GM12874 (cell line): ENCODE data around the gene RTN3.

Experiments
- TF ChIP-seq, protein P1 (sequence below): IDR thresholded peaks from 2 replicates; pipeline ENCODE4 v1.5.1; 2011; ENCODE audit warnings: low read depth, mild to moderate bottlenecking, control low read depth, low read length, moderate library complexity; ENCODE audit not compliant: insufficient read depth

Gene RTN3, protein sequence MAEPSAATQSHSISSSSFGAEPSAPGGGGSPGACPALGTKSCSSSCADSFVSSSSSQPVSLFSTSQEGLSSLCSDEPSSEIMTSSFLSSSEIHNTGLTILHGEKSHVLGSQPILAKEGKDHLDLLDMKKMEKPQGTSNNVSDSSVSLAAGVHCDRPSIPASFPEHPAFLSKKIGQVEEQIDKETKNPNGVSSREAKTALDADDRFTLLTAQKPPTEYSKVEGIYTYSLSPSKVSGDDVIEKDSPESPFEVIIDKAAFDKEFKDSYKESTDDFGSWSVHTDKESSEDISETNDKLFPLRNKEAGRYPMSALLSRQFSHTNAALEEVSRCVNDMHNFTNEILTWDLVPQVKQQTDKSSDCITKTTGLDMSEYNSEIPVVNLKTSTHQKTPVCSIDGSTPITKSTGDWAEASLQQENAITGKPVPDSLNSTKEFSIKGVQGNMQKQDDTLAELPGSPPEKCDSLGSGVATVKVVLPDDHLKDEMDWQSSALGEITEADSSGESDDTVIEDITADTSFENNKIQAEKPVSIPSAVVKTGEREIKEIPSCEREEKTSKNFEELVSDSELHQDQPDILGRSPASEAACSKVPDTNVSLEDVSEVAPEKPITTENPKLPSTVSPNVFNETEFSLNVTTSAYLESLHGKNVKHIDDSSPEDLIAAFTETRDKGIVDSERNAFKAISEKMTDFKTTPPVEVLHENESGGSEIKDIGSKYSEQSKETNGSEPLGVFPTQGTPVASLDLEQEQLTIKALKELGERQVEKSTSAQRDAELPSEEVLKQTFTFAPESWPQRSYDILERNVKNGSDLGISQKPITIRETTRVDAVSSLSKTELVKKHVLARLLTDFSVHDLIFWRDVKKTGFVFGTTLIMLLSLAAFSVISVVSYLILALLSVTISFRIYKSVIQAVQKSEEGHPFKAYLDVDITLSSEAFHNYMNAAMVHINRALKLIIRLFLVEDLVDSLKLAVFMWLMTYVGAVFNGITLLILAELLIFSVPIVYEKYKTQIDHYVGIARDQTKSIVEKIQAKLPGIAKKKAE

DNA sequence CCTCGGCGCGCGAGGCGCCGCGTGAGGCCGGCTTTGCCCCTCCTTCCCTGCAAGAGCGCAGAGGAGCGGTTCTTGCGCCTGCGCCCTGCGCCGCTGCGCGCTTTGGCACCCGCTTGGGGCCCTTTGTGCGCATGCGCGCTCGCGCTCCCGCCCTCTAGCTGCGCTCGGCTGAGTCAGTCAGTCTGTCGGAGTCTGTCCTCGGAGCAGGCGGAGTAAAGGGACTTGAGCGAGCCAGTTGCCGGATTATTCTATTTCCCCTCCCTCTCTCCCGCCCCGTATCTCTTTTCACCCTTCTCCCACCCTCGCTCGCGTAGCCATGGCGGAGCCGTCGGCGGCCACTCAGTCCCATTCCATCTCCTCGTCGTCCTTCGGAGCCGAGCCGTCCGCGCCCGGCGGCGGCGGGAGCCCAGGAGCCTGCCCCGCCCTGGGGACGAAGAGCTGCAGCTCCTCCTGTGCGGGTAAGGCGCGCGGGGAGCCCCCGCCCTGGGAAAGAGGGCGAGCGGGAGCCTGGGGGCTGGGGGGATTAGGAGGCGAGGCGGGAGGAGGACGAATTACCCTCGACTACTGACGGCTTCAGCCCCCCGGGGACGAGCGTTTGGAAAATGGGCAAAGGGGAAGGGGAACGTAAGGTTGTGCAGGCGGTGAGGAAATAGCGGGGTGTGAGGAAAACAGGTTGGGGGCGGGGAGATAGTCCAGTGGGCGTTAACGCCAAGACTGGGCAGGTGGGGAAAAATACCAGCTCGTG lies at the start of gene RTN3:
Gene RTN3, plus strand, starts transcription at position 180 of the 745 bp plus-strand sequence. Its CDS starts 137 bp downstream, at position 317.
- TF ChIP-seq, protein P1, sequence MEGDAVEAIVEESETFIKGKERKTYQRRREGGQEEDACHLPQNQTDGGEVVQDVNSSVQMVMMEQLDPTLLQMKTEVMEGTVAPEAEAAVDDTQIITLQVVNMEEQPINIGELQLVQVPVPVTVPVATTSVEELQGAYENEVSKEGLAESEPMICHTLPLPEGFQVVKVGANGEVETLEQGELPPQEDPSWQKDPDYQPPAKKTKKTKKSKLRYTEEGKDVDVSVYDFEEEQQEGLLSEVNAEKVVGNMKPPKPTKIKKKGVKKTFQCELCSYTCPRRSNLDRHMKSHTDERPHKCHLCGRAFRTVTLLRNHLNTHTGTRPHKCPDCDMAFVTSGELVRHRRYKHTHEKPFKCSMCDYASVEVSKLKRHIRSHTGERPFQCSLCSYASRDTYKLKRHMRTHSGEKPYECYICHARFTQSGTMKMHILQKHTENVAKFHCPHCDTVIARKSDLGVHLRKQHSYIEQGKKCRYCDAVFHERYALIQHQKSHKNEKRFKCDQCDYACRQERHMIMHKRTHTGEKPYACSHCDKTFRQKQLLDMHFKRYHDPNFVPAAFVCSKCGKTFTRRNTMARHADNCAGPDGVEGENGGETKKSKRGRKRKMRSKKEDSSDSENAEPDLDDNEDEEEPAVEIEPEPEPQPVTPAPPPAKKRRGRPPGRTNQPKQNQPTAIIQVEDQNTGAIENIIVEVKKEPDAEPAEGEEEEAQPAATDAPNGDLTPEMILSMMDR: no peak; the same call in 1 of the 2 replicates

DNA sequence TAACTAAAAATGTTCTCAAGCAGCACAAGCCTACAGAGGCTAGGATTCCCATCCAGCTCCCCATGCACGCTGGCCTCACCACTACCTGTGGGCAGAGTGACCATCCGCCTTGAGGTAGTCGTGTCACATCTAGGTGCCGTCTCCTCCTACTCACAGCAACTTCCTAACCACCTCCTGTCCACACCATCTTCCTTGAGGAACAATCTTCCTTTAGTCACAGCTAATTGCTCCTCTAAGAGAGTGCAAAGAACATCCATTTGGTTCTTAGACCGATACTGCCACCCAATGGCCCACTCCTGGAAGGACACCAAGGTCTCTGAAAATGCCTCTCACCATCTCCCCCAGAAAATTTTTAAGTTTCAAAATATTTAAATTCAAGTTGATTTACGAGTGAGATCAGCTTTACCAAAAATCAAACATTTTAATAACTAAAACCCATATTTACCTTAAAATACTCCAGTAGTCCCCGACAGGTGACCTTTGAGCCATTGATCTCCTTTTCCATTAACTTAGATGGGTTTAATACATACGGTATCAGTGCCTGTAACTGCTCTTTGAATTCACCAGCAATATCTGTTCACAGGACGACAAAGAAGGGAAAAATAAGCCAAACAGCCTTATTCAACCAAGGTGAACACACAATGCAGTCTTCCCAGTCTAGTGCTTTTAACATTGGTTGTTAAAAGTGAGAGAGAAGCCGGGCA lies 45.4 kb upstream of the RTN3 start:
- TF ChIP-seq, protein P1: peak; percentile 71

DNA sequence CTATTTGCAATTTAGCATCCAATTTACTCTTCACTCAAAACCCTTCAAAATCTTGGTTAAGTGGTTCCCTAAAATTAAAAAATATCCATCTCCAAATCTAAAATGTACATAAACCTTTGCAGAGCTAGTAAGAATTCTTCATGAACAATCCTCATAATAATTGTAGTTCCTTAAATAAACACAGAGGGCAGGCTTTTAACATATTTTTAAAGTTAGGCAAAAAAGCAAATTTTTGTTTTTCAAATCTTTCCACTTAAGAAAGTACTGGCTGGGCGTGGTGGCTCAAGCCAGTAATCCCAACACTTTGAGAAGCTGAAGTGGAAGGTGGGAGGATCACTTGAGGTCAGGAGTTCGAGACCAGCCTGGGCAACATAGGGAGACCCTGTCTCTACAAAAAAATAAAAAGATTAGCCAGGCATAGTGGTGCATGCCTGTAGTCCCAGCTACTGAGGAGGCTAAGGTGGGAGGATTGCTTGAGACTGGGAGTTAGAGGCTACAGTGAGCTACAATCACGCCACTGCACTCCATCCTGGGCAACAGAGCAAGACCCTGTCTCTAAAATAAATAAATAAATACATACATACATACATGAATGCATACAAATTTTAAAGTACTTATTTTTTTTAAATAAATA lies 42.0 kb upstream of the RTN3 start:
- TF ChIP-seq, protein P1: 0 out of 2 replicates have a peak, but pooled peaks have one; percentile 5

DNA sequence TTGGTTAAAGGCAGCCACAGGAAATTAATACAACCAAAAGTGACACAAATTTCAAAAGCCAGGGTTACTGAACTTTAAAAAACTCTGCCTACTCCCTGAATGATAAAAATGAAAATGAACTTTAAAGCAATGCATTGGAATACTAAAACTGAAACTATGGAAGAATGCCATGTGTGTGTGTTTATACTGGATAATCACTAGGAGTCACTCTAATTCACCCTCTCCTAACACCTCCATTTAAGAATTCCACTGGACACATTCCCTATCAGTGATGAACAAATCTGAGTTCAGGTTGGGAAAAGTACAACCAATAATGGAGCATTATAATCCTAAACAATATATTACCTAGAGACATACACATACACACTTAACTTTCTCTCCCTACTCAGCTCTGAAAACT lies 39.6 kb upstream of the RTN3 start:
- TF ChIP-seq, protein P1: no peak

DNA sequence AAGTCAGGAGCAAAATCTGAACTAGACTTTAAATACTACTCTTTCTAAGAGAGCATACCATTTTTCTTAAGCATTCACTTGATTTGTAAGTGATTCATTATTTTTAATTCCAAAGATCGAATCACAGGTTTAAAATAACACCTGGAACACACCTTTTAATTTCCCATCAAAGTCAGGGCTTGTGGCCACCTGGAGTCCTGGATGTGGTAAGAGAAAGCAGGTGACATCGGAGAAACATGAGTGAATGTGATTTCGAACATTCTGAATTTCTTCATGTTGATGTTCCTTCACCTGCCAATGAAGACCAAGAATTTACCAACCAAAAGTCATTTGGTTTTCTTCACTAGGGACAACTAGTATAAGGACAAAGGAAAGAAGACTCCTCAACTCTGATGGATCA lies 38.1 kb upstream of the RTN3 start:
- TF ChIP-seq, protein P1: no peak

DNA sequence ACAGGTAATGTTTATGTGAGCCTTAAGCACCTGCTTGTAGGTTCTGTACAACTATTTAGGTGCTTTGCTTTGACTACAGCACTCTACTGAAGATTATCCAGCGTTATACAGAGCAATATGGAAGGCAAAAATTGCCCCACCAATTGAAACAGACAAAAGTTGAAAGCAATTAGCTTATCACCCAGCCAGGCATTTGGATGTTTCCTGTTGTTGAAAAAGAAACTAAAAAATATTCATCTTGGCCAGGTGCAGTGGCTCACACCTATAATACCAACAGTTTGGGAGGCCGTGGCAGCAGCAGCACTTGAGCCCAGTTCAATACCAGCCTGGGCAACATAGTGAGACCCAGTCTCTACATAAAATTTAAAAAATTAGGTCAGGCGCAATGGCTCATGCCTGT lies 28.6 kb upstream of the RTN3 start:
- TF ChIP-seq, protein P1: no peak
